Activated CD8-positive, alpha-beta memory T cell treated with anti-CD3 and anti-CD28 coated beads, Interleukin-2, amount 50 U/mL, for 4 hours (primary cell): ENCODE measurements around the gene CXorf49.
"Not testable (repeated sequence)": the region's sequence is repeated elsewhere in the genome, so short reads cannot be mapped to it uniquely, and the experiment has no call there.

ENCODE experiments used
- DNase-seq: peaks from one replicate; pipeline ENCODE4 v3.0.0-alpha.2; 2020

Gene CXorf49

GRCh38 chrX:71671043-71671780 lies 46.9 kb downstream of the CXorf49 start:
- DNase-seq = peak; percentile 56

GRCh38 chrX:71669947-71670346 lies 48.1 kb downstream of the CXorf49 start:
- DNase-seq = not testable (repeated sequence)

- DNase-seq = no peak
These were observed 48.6 kb downstream of the CXorf49 start for GRCh38 chrX:71669492-71669891.

- no peak for DNase-seq
These were observed 49.9 kb downstream of the CXorf49 start for GRCh38 chrX:71668248-71668595.

GRCh38 chrX:71667328-71668247 lies 50.5 kb downstream of the CXorf49 start, which contains the start of gene LOC101059915:
LOC101059915 (plus strand) TSS chrX:71667546.
- no peak for DNase-seq

- DNase-seq = no peak
These were observed 51.6 kb downstream of the CXorf49 start for GRCh38 chrX:71666240-71667223.

- DNase-seq = no peak
These were observed 52.3 kb downstream of the CXorf49 start for GRCh38 chrX:71665747-71666146.

GRCh38 chrX:71664889-71665491 lies 53.1 kb downstream of the CXorf49 start:
- no peak for DNase-seq
